ENCODE results near the gene CTNNA3.

Gene CTNNA3

GRCh38 chr10:66604195-66604594 lies 1091.8 kb downstream of the CTNNA3 start:
- DNase-seq: no peak

- DNase-seq: no peak
Observed at GRCh38 chr10:66591865-66592264, 1104.1 kb downstream of the CTNNA3 start.

- DNase-seq: no peak
Observed at GRCh38 chr10:66587680-66588050, 1108.3 kb downstream of the CTNNA3 start.

GRCh38 chr10:66586897-66587679 lies 1108.9 kb downstream of the CTNNA3 start:
- no peak for DNase-seq

- DNase-seq: no peak
Observed at GRCh38 chr10:66586073-66586472, 1109.9 kb downstream of the CTNNA3 start.

GRCh38 chr10:66575251-66575855 lies 1120.6 kb downstream of the CTNNA3 start:
- no peak for DNase-seq

GRCh38 chr10:66572700-66573099 lies 1123.3 kb downstream of the CTNNA3 start:
- DNase-seq: no peak

GRCh38 chr10:66565999-66566398 lies 1130.0 kb downstream of the CTNNA3 start:
- no peak for DNase-seq

GRCh38 chr10:66564287-66564686 lies 1131.7 kb downstream of the CTNNA3 start:
- DNase-seq: no peak

- no peak for DNase-seq
Observed at GRCh38 chr10:66555061-66555460, 1140.9 kb downstream of the CTNNA3 start.

- DNase-seq: no peak
Observed at GRCh38 chr10:66552331-66552730, 1143.7 kb downstream of the CTNNA3 start.

- DNase-seq: no peak
Observed at GRCh38 chr10:66550351-66550750, 1145.6 kb downstream of the CTNNA3 start.

GRCh38 chr10:66538908-66539307 lies 1157.1 kb downstream of the CTNNA3 start:
- no peak for DNase-seq

- no peak for DNase-seq
Observed at GRCh38 chr10:66538371-66538770, 1157.6 kb downstream of the CTNNA3 start.

- DNase-seq: no peak
Observed at GRCh38 chr10:66537186-66537585, 1158.8 kb downstream of the CTNNA3 start.

GRCh38 chr10:66535439-66535838 lies 1160.6 kb downstream of the CTNNA3 start:
- no peak for DNase-seq

- DNase-seq: no peak
Observed at GRCh38 chr10:66534866-66535265, 1161.1 kb downstream of the CTNNA3 start.

GRCh38 chr10:66521506-66521905 lies 1174.5 kb downstream of the CTNNA3 start:
- DNase-seq: no peak

GRCh38 chr10:66519616-66520015 lies 1176.4 kb downstream of the CTNNA3 start:
- DNase-seq: no peak

- DNase-seq: no peak
Observed at GRCh38 chr10:66514666-66515065, 1181.3 kb downstream of the CTNNA3 start.

GRCh38 chr10:66513504-66513903 lies 1182.5 kb downstream of the CTNNA3 start:
- no peak for DNase-seq

- DNase-seq: no peak
Observed at GRCh38 chr10:66505003-66505657, 1190.9 kb downstream of the CTNNA3 start.

- DNase-seq: no peak
Observed at GRCh38 chr10:66501356-66501755, 1194.6 kb downstream of the CTNNA3 start.

- no peak for DNase-seq
Observed at GRCh38 chr10:66483966-66484365, 1212.0 kb downstream of the CTNNA3 start.
